ENCODE data around the gene MME. TPM values are rescaled to one million over a fixed set of nuclear protein-coding genes. Genes with fewer than 3 reads are reported as not detected.

Gene MME
- total RNA-seq, 2 donors from 2014 or later: 3.4 to 11.2 TPM

GRCh38 chr3:155135003-155135402, 54.9 kb downstream of the MME start:
- Histone ChIP-seq H3K4me3 (no peak overlapping the region), H3K27ac (no peak overlapping the region), H3K9me3 (no peaks in the 10 kb centered on the region), H3K27me3 (no peaks in the 10 kb centered on the region), H3K36me3 (replicated peaks in 1 of 2; ENCODE audit: insufficient read depth in 1 of 2, low read depth in 2 of 2) (no peaks in the 10 kb centered on the region), H3K4me1 (no peaks in the 10 kb centered on the region)
- intact Hi-C loops (cut with DNase I): no loop called here
- TF ChIP-seq POLR2A (IDR thresholded peaks at IDR 0.05) (no peak), CTCF (IDR thresholded peaks at IDR 0.05) (no peak)
- DNase-seq (no peak), ATAC-seq (no peak)

GRCh38 chr3:155138677-155139076, 58.6 kb downstream of the MME start:
- Histone ChIP-seq H3K4me1 (no peaks in the 10 kb centered on the region), H3K9me3 (peaks cover 0 to under 1% (median 0%) of the 10 kb centered on the region in 3 donors), H3K36me3 (replicated peaks in 1 of 2; ENCODE audit: insufficient read depth in 1 of 2, low read depth in 2 of 2) (no peaks in the 10 kb centered on the region), H3K27ac (no peak overlapping the region), H3K4me3 (no peak overlapping the region), H3K27me3 (no peaks in the 10 kb centered on the region)
- ATAC-seq (no peak), DNase-seq (no peak)
- 39 to 50% methylated on average over 4 of the region's 4 CpGs for WGBS, 2 donors
- TF ChIP-seq POLR2A (IDR thresholded peaks at IDR 0.05) (no peak), CTCF (IDR thresholded peaks at IDR 0.05) (no peak)
- intact Hi-C loops (cut with DNase I): no loop called here

GRCh38 chr3:155147588-155147987, 67.5 kb downstream of the MME start:
- ATAC-seq (no peak), DNase-seq (no peak)
- Histone ChIP-seq H3K9me3 (peaks cover 0 to 4% (median 0%) of the 10 kb centered on the region in 3 donors), H3K27ac (no peak overlapping the region), H3K27me3 (no peaks in the 10 kb centered on the region), H3K36me3 (replicated peaks in 1 of 2; ENCODE audit: insufficient read depth in 1 of 2, low read depth in 2 of 2) (no peaks in the 10 kb centered on the region), H3K4me3 (no peak overlapping the region), H3K4me1 (no peaks in the 10 kb centered on the region)
- TF ChIP-seq CTCF (IDR thresholded peaks at IDR 0.05) (no peak), POLR2A (IDR thresholded peaks at IDR 0.05) (no peak)
- intact Hi-C loops (cut with DNase I): no loop called here
- 56 to 76% methylated on average over 1 of the region's 1 CpG for WGBS, 2 donors

GRCh38 chr3:155149494-155149893, 69.4 kb downstream of the MME start:
- intact Hi-C loops (cut with DNase I): no loop called here
- Histone ChIP-seq H3K9me3 (no peaks in the 10 kb centered on the region), H3K4me1 (no peaks in the 10 kb centered on the region), H3K36me3 (replicated peaks in 1 of 2; ENCODE audit: insufficient read depth in 1 of 2, low read depth in 2 of 2) (no peaks in the 10 kb centered on the region), H3K27ac (no peak overlapping the region), H3K4me3 (no peak overlapping the region), H3K27me3 (no peaks in the 10 kb centered on the region)
- TF ChIP-seq CTCF (IDR thresholded peaks at IDR 0.05) (no peak), POLR2A (IDR thresholded peaks at IDR 0.05) (no peak)
- 43 to 52% methylated on average over 3 of the region's 3 CpGs for WGBS, 2 donors
- DNase-seq: no peak
- ATAC-seq: no peak

All from body of pancreas (tissue), 4 donors.